ENCODE measurements around the gene ERLIN1.

The ERLIN1 gene

DNA sequence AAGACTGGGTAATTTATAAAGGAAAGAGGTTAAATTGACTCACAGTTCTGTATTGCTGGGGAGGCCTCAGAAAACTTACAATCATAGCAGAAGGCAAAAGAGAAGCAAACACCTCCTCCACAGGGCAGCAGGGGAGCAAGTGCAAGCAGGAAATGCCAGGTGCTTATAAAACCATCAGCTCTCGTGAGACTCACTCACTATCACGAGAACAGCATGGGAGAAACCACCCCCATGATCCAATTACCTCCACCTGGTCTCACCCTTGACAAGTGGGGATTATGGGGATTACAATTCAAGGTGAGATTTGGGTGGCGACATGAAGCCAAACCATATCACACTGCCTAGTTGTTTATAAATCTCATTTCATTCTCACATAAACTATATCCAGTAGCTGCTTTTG lies 76.2 kb downstream of the ERLIN1 start:
- no peak overlapping the region for H3K4me3 ChIP-seq (ENCODE audit: low read depth, low read length)
- TF ChIP-seq MYC (IDR thresholded peaks at IDR 0.05; ENCODE audit: low read depth, low read length) (no peak), POLR2A (IDR thresholded peaks at IDR 0.05; ENCODE audit: extremely low read depth, insufficient read length) (no peak)
- TF ChIP-seq, protein P1, sequence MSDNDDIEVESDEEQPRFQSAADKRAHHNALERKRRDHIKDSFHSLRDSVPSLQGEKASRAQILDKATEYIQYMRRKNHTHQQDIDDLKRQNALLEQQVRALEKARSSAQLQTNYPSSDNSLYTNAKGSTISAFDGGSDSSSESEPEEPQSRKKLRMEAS (IDR thresholded peaks at IDR 0.05; ENCODE audit: low read depth, low read length), result no peak
- TF ChIP-seq, protein P2, sequence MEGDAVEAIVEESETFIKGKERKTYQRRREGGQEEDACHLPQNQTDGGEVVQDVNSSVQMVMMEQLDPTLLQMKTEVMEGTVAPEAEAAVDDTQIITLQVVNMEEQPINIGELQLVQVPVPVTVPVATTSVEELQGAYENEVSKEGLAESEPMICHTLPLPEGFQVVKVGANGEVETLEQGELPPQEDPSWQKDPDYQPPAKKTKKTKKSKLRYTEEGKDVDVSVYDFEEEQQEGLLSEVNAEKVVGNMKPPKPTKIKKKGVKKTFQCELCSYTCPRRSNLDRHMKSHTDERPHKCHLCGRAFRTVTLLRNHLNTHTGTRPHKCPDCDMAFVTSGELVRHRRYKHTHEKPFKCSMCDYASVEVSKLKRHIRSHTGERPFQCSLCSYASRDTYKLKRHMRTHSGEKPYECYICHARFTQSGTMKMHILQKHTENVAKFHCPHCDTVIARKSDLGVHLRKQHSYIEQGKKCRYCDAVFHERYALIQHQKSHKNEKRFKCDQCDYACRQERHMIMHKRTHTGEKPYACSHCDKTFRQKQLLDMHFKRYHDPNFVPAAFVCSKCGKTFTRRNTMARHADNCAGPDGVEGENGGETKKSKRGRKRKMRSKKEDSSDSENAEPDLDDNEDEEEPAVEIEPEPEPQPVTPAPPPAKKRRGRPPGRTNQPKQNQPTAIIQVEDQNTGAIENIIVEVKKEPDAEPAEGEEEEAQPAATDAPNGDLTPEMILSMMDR (IDR thresholded peaks at IDR 0.05; ENCODE audit: low read depth, low read length), result no peak
- DNase-seq (ENCODE audit: low read depth), result no peak

DNA sequence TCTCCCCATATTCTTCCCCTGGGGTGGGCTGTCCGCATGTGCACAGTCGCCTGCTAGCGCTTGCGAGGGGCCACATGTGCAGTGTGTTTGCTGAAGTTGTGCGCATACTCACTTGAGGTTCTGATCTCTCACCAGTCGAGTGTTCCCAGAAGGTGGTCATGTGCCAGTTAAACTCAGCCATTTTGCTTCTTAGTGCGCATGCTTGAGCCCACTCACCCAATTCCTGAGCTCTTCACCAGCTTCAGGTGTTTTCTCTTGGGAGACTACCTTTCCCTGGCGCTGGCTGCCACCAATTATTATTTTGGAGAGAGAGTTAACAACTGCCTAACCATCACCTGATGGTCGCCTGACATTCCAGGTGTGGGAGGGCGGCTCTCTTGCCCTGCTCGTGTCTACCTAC lies 79.0 kb downstream of the ERLIN1 start:
- DNase-seq (ENCODE audit: low read depth), result no peak
- H3K4me3 ChIP-seq (ENCODE audit: low read depth, low read length), result no peak overlapping the region
- TF ChIP-seq, protein P2 (IDR thresholded peaks at IDR 0.05; ENCODE audit: low read depth, low read length), result no peak
- TF ChIP-seq, protein P1 (IDR thresholded peaks at IDR 0.05; ENCODE audit: low read depth, low read length), result no peak
- TF ChIP-seq POLR2A (IDR thresholded peaks at IDR 0.05; ENCODE audit: extremely low read depth, insufficient read length), result no peak
- no peak for TF ChIP-seq MYC (IDR thresholded peaks at IDR 0.05; ENCODE audit: low read depth, low read length)

DNA sequence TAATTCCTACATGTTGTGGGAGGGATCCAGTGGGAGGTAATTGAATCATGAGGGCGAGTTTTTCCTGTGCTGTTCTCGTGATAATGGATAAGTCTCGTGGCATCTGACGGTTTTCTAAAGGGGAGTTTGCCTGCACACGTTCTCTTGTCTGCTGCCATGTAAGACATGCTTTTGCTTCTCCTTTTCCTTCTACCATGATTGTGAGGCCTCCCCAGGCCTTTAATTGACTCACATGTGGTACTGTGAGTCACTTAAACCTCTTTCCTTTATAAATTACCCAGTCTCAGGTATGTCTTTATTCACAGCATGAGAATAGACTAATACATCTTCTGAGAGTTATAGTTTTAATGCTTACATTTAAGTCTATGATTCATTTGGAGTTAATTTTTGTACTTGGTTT lies 81.5 kb downstream of the ERLIN1 start:
- TF ChIP-seq POLR2A (IDR thresholded peaks at IDR 0.05; ENCODE audit: extremely low read depth, insufficient read length), result no peak
- TF ChIP-seq, protein P1 (IDR thresholded peaks at IDR 0.05; ENCODE audit: low read depth, low read length), result no peak
- TF ChIP-seq, protein P2 (IDR thresholded peaks at IDR 0.05; ENCODE audit: low read depth, low read length), result no peak
- no peak for TF ChIP-seq MYC (IDR thresholded peaks at IDR 0.05; ENCODE audit: low read depth, low read length)
- peak; percentile 11 for DNase-seq (ENCODE audit: low read depth)
- H3K4me3 ChIP-seq (ENCODE audit: low read depth, low read length), result no peak overlapping the region

DNA sequence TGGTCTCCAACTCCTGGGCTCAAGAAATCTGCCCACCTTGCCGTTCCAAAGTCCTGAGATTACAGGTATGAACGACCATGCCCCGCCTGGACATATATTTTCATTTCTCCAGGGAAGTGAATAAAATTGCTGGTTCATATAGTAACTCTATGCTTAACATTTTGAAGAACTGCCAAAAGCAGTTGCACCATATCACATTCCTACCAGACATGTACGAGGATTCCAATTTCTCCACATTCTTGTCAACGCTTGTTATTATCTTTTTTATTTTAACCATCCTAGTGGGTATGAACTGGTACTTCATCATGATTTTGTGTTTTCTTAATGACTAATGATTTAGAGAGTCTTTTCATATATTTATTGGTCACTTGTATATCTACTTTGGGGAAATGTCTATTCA lies 82.2 kb downstream of the ERLIN1 start:
- TF ChIP-seq MYC (IDR thresholded peaks at IDR 0.05; ENCODE audit: low read depth, low read length), result no peak
- TF ChIP-seq, protein P1 (IDR thresholded peaks at IDR 0.05; ENCODE audit: low read depth, low read length), result no peak
- TF ChIP-seq, protein P2 (IDR thresholded peaks at IDR 0.05; ENCODE audit: low read depth, low read length), result no peak
- no peak for TF ChIP-seq POLR2A (IDR thresholded peaks at IDR 0.05; ENCODE audit: extremely low read depth, insufficient read length)
- DNase-seq (ENCODE audit: low read depth), result no peak
- H3K4me3 ChIP-seq (ENCODE audit: low read depth, low read length), result no peak overlapping the region

DNA sequence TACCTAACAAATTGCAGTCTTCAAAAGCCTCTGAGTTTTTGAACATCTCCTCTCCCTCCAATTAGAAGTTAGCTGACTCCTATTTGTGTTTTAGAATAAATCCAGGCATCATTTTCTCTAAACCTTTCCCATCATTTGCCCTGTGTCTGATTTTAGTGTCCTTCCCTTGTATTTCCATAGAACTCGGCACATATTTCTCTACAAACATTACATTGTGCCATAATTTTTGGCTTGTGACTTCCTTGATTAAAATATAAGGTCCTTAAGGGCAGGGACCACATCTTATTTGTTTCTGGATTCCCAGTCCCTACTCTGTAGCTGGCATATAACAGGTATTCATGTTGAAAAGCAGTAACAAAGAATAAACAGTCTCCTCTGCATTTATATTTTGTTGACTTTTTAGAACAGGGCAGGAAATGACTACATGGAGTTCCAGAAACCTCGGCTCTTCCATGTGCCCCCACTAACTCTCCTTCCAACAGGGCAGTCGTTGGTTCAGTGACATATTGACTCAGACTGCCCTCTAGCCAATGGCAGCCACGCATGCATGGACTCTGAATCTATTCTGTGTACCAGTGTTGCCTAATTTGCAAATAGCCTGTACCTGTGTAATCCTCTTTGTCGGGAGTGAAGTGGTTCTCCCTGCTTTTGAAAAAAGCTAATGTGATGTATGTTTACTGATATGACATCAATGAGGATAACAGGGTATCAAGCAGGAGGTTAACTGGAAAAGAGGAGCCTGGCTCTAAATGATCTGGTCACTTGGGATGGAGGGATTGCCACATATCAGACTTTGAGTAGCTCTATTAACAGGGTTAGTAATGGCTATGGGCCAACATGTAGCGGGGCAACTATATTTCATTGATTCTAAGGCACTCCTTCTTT lies 84.4 kb downstream of the ERLIN1 start:
- no peak overlapping the region for H3K4me3 ChIP-seq (ENCODE audit: low read depth, low read length)
- DNase-seq (ENCODE audit: low read depth), result no peak
- TF ChIP-seq MYC (IDR thresholded peaks at IDR 0.05; ENCODE audit: low read depth, low read length) (no peak), POLR2A (IDR thresholded peaks at IDR 0.05; ENCODE audit: extremely low read depth, insufficient read length) (no peak)
- TF ChIP-seq, protein P2 (IDR thresholded peaks at IDR 0.05; ENCODE audit: low read depth, low read length), result no peak
- TF ChIP-seq, protein P1 (IDR thresholded peaks at IDR 0.05; ENCODE audit: low read depth, low read length), result no peak

Data from NB4 (cell line).